ENCODE data around the gene DOLK. TPM values are rescaled to one million over a fixed set of nuclear protein-coding genes. Genes with fewer than 3 reads are reported as not detected.
"Not testable (repeated sequence)": the region's sequence is repeated elsewhere in the genome, so short reads cannot be mapped to it uniquely, and the experiment has no call there.

The DOLK gene
- total RNA-seq, 1 experiment from 2014 or later: 12.0 TPM

GRCh38 chr9:128961403-128961802, 14.0 kb upstream of the DOLK start:
- CTCF ChIA-PET; RAD21 ChIA-PET (ENCODE audit: low non-redundant PET in 1 of 2, low total read pairs in 2 of 2, uncharacterized antibody in 2 of 2, unreplicated experiment in 2 of 2); H4K20me1 ChIP-seq (ENCODE audit: insufficient read depth); H3K4me1 ChIP-seq (ENCODE audit: control insufficient read depth in 1 of 2, insufficient read depth in 2 of 2, low read length in 2 of 2); H3K9me3 ChIP-seq (ENCODE audit: control insufficient read depth in 1 of 2, insufficient read depth in 1 of 2, low read depth in 1 of 2, low read length in 2 of 2); ATAC-seq; H3K4me3 ChIP-seq (replicated peaks in 1 of 2; ENCODE audit: low read depth in 1 of 2, low read length in 2 of 2); H3K79me2 ChIP-seq (ENCODE audit: insufficient read depth, low read length); H3K27me3 ChIP-seq (ENCODE audit: insufficient read depth, low read length); H3K4me2 ChIP-seq (ENCODE audit: low read length); DNase-seq (ENCODE audit: low read depth, low spot score); H3K27ac ChIP-seq (ENCODE audit: low read depth, low read length); H2AFZ ChIP-seq (ENCODE audit: low read depth, low read length, poor library complexity, severe bottlenecking); H3K9ac ChIP-seq (ENCODE audit: low read length); intact Hi-C loops (cut with micrococcal nuclease); H3K9me2 ChIP-seq (ENCODE audit: insufficient read depth); POLR2A ChIA-PET; BruUV-seq (replicated peaks): not testable (repeated sequence)
- H3K36me3 ChIP-seq (ENCODE audit: control insufficient read depth in 1 of 2, insufficient read depth in 2 of 2, low read length in 2 of 2): peaks cover 37 to 42% of the 10 kb centered on the region in 2 experiments

DNA sequence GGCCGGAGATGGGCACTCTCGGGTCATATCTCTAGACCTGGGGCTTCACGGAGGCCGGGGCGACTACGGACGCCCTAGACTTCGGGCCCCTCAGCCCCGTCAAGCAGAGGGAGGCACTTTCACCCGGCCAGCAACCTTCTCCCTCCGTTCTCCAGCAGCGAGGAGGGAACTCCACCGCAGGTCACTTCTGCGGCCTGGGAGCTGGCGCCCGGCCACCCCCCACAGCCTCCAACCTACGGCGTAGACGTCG, 201 bp downstream of the DOLK start:
- ChIA-PET POLR2A (no interaction called here), CTCF (interaction anchor here (1.2 kb wide), 1 partner anchor 223 kb away, joined by 3 read pairs; the partner anchor contains the start of gene ZDHHC12), RAD21 (ENCODE audit: low non-redundant PET in 1 of 2, low total read pairs in 2 of 2, uncharacterized antibody in 2 of 2, unreplicated experiment in 2 of 2) (no interaction called here)
- Histone ChIP-seq H3K27me3 (ENCODE audit: insufficient read depth, low read length) (no peaks in the 10 kb centered on the region), H3K9me3 (ENCODE audit: control insufficient read depth in 1 of 2, insufficient read depth in 1 of 2, low read depth in 1 of 2, low read length in 2 of 2) (no peaks in the 10 kb centered on the region), H3K79me2 (ENCODE audit: insufficient read depth, low read length) (peaks cover 37% of the 10 kb centered on the region), H4K20me1 (ENCODE audit: insufficient read depth) (no peaks in the 10 kb centered on the region), H3K9me2 (ENCODE audit: insufficient read depth) (no peaks in the 10 kb centered on the region), H3K4me1 (ENCODE audit: control insufficient read depth in 1 of 2, insufficient read depth in 2 of 2, low read length in 2 of 2) (peaks cover 8 to 18% of the 10 kb centered on the region in 2 experiments; a peak in 2 of 4 replicates), H3K36me3 (ENCODE audit: control insufficient read depth in 1 of 2, insufficient read depth in 2 of 2, low read length in 2 of 2) (peaks cover 2 to 5% of the 10 kb centered on the region in 2 experiments; a peak in 1 of 4 replicates), H3K4me3 (replicated peaks in 1 of 2; ENCODE audit: low read depth in 1 of 2, low read length in 2 of 2) (peak overlapping the region; percentile 90 to 100), H2AFZ (ENCODE audit: low read depth, low read length, poor library complexity, severe bottlenecking) (no peak overlapping the region), H3K9ac (ENCODE audit: low read length) (peak overlapping the region; percentile 100), H3K27ac (ENCODE audit: low read depth, low read length) (peak overlapping the region; percentile 94), H3K4me2 (ENCODE audit: low read length) (peak overlapping the region; percentile 95)
- intact Hi-C loops (cut with micrococcal nuclease): no loop called here
- BruUV-seq (replicated peaks): no TSS peak
- DNase-seq (ENCODE audit: low read depth, low spot score) (no peak), ATAC-seq (no peak; the same call in 1 of the 2 replicates)
- TF ChIP-seq ZFX (IDR thresholded peaks at IDR 0.05) (peak; percentile 65; the same call in 1 of the 2 replicates), CEBPB (IDR thresholded peaks at IDR 0.05; ENCODE audit: low read depth) (no peak)
